HG02763 (cell line): ENCODE measurements around the gene OSGEP.
A peak's percentile ranks its signal among the peaks of the same experiment; 100 is the strongest.

ENCODE experiments used
- ATAC-seq: cut with Tn5 transposase; IDR thresholded peaks from one replicate; pipeline ENCODE4 v1.9.1; 2021; ENCODE audit warnings: mild to moderate bottlenecking, moderate library complexity; ENCODE audit not compliant: unreplicated experiment

Gene OSGEP

GRCh38 chr14:20434701-20435581, 19.7 kb downstream of the OSGEP start:
- ATAC-seq: no peak

- ATAC-seq: no peak
Observed at GRCh38 chr14:20429801-20430669, 24.6 kb downstream of the OSGEP start.

- no peak for ATAC-seq
Observed at GRCh38 chr14:20428802-20429201, 25.8 kb downstream of the OSGEP start.

GRCh38 chr14:20428010-20428365, 26.6 kb downstream of the OSGEP start:
- ATAC-seq: peak; percentile 27

GRCh38 chr14:20427231-20428009, 27.2 kb downstream of the OSGEP start:
- peak; percentile 68 for ATAC-seq

GRCh38 chr14:20424851-20425250, 29.8 kb downstream of the OSGEP start:
- no peak for ATAC-seq

- no peak for ATAC-seq
Observed at GRCh38 chr14:20422886-20423285, 31.7 kb downstream of the OSGEP start.

GRCh38 chr14:20421267-20421666, 33.3 kb downstream of the OSGEP start:
- no peak for ATAC-seq

GRCh38 chr14:20419419-20419818, 35.2 kb downstream of the OSGEP start:
- no peak for ATAC-seq

GRCh38 chr14:20418501-20418909, 36.1 kb downstream of the OSGEP start:
- ATAC-seq: no peak

GRCh38 chr14:20417250-20418186, 37.1 kb downstream of the OSGEP start:
- ATAC-seq: no peak

GRCh38 chr14:20416223-20416622, 38.4 kb downstream of the OSGEP start:
- ATAC-seq: no peak

- peak; percentile 46 for ATAC-seq
Observed at GRCh38 chr14:20415782-20416206, 38.8 kb downstream of the OSGEP start.

GRCh38 chr14:20413744-20414082, 40.9 kb downstream of the OSGEP start:
- ATAC-seq: peak; percentile 34

GRCh38 chr14:20412876-20413743, 41.5 kb downstream of the OSGEP start, which contains the start of gene TEP1:
TSS of gene TEP1 (minus strand) at chr14:20413501. CDS start at chr14:20408439, 5,062 bp downstream.
- peak; percentile 65 for ATAC-seq

GRCh38 chr14:20412411-20412810, 42.2 kb downstream of the OSGEP start:
- peak; percentile 54 for ATAC-seq

- no peak for ATAC-seq
Observed at GRCh38 chr14:20409226-20409625, 45.4 kb downstream of the OSGEP start.

- no peak for ATAC-seq
Observed at GRCh38 chr14:20403521-20403920, 51.1 kb downstream of the OSGEP start.
